OCI-LY3 (cell line): ENCODE results near the gene REM1.

Source experiments
- EZH2phosphoT487 ChIP-seq: fragments of 200-600 bp; shearing (Covaris generic); IDR thresholded peaks from 2 replicates; pipeline ENCODE4 v1.6.1; 2018; ENCODE audit warnings: antibody characterized with exemption, mixed run types, low read depth
- TF ChIP-seq, protein P1 (sequence below): fragments of 200-600, 300-600 bp; sonication (generic); IDR thresholded peaks from 2 replicates; pipeline ENCODE4 v1.5.1; 2014; ENCODE audit warnings: antibody characterized with exemption, low read length, low read depth

DNA sequence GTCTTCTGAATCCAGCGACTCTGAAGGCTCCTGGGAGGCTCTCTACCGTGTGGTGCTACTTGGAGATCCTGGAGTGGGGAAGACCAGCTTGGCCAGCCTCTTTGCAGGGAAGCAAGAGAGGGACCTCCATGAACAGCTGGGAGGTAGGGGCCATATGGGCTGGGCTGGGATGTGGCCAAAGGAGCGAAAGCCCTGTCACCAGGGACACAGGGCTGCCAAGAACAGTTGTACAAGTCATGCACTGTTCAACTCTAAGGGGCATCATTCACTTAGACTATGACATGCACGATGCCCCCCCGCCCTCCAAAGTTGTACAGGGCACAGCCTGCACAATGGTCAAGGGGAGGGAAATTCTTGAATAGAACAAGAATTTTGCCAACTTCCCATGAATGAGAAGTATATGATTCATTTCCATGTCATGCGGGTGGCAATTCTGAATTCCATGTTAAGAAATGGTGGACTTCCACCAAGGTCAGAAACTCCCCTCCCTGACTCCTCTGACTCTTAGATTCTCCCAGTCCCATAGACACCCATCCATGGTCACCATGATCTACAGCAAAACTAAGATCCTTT lies 1.6 kb downstream of the REM1 start:
- TF ChIP-seq, protein P1, sequence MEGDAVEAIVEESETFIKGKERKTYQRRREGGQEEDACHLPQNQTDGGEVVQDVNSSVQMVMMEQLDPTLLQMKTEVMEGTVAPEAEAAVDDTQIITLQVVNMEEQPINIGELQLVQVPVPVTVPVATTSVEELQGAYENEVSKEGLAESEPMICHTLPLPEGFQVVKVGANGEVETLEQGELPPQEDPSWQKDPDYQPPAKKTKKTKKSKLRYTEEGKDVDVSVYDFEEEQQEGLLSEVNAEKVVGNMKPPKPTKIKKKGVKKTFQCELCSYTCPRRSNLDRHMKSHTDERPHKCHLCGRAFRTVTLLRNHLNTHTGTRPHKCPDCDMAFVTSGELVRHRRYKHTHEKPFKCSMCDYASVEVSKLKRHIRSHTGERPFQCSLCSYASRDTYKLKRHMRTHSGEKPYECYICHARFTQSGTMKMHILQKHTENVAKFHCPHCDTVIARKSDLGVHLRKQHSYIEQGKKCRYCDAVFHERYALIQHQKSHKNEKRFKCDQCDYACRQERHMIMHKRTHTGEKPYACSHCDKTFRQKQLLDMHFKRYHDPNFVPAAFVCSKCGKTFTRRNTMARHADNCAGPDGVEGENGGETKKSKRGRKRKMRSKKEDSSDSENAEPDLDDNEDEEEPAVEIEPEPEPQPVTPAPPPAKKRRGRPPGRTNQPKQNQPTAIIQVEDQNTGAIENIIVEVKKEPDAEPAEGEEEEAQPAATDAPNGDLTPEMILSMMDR = no peak
- TF ChIP-seq EZH2phosphoT487 = no peak
